ENCODE measurements around the gene RNPS1. TPM values are rescaled to one million over a fixed set of nuclear protein-coding genes. Genes with fewer than 3 reads are reported as not detected.

Gene RNPS1
- total and polyA plus RNA-seq, 2 experiments from 2014 or later, result 315 to 384 TPM

GRCh38 chr16:2244926-2245795, 22.8 kb downstream of the RNPS1 start:
- DNase-seq (ENCODE audit: low spot score) (no peak), ATAC-seq (no peak)
- H3K4me3 ChIP-seq, result no peak overlapping the region
- H3K4me1 ChIP-seq (ENCODE audit: insufficient read depth), result peaks cover 3% of the 10 kb centered on the region; the same call in 1 of the 2 replicates
- no peaks in the 10 kb centered on the region for H3K27me3 ChIP-seq (ENCODE audit: insufficient read depth)
- H3K27ac ChIP-seq (ENCODE audit: low read depth), result no peak overlapping the region; the same call in 1 of the 2 replicates
- Mint-ChIP-seq H3K4me1 (no peaks in the 10 kb centered on the region; the same call in 2 of the 3 replicates), H3K36me3 (ENCODE audit: low read depth) (peaks cover 59% of the 10 kb centered on the region), H3K4me3 (no peak overlapping the region; the same call in 2 of the 3 replicates), H3K9me3 (no peaks in the 10 kb centered on the region), H3K27me3 (ENCODE audit: insufficient read depth, low read depth, poor library complexity) (peaks cover 9% of the 10 kb centered on the region), H3K27ac (no peak overlapping the region)
- H3K79me2 ChIP-seq (replicated peaks; ENCODE audit: insufficient read depth), result peaks cover 24% of the 10 kb centered on the region
- TF ChIP-seq JUNB (IDR thresholded peaks at IDR 0.05; ENCODE audit: unreplicated experiment) (no peak), STAT1 (IDR thresholded peaks at IDR 0.05; ENCODE audit: unreplicated experiment) (no peak), EZH2phosphoT487 (IDR thresholded peaks at IDR 0.05; ENCODE audit: unreplicated experiment) (no peak), EZH2 (IDR thresholded peaks at IDR 0.05; ENCODE audit: low read depth, unreplicated experiment) (no peak), ZNF331 (CRISPR knock-in tag; IDR thresholded peaks at IDR 0.05; ENCODE audit: low read depth) (no peak), NANOG (IDR thresholded peaks at IDR 0.05; ENCODE audit: borderline replicate concordance) (no peak)
- TF ChIP-seq, protein P1, sequence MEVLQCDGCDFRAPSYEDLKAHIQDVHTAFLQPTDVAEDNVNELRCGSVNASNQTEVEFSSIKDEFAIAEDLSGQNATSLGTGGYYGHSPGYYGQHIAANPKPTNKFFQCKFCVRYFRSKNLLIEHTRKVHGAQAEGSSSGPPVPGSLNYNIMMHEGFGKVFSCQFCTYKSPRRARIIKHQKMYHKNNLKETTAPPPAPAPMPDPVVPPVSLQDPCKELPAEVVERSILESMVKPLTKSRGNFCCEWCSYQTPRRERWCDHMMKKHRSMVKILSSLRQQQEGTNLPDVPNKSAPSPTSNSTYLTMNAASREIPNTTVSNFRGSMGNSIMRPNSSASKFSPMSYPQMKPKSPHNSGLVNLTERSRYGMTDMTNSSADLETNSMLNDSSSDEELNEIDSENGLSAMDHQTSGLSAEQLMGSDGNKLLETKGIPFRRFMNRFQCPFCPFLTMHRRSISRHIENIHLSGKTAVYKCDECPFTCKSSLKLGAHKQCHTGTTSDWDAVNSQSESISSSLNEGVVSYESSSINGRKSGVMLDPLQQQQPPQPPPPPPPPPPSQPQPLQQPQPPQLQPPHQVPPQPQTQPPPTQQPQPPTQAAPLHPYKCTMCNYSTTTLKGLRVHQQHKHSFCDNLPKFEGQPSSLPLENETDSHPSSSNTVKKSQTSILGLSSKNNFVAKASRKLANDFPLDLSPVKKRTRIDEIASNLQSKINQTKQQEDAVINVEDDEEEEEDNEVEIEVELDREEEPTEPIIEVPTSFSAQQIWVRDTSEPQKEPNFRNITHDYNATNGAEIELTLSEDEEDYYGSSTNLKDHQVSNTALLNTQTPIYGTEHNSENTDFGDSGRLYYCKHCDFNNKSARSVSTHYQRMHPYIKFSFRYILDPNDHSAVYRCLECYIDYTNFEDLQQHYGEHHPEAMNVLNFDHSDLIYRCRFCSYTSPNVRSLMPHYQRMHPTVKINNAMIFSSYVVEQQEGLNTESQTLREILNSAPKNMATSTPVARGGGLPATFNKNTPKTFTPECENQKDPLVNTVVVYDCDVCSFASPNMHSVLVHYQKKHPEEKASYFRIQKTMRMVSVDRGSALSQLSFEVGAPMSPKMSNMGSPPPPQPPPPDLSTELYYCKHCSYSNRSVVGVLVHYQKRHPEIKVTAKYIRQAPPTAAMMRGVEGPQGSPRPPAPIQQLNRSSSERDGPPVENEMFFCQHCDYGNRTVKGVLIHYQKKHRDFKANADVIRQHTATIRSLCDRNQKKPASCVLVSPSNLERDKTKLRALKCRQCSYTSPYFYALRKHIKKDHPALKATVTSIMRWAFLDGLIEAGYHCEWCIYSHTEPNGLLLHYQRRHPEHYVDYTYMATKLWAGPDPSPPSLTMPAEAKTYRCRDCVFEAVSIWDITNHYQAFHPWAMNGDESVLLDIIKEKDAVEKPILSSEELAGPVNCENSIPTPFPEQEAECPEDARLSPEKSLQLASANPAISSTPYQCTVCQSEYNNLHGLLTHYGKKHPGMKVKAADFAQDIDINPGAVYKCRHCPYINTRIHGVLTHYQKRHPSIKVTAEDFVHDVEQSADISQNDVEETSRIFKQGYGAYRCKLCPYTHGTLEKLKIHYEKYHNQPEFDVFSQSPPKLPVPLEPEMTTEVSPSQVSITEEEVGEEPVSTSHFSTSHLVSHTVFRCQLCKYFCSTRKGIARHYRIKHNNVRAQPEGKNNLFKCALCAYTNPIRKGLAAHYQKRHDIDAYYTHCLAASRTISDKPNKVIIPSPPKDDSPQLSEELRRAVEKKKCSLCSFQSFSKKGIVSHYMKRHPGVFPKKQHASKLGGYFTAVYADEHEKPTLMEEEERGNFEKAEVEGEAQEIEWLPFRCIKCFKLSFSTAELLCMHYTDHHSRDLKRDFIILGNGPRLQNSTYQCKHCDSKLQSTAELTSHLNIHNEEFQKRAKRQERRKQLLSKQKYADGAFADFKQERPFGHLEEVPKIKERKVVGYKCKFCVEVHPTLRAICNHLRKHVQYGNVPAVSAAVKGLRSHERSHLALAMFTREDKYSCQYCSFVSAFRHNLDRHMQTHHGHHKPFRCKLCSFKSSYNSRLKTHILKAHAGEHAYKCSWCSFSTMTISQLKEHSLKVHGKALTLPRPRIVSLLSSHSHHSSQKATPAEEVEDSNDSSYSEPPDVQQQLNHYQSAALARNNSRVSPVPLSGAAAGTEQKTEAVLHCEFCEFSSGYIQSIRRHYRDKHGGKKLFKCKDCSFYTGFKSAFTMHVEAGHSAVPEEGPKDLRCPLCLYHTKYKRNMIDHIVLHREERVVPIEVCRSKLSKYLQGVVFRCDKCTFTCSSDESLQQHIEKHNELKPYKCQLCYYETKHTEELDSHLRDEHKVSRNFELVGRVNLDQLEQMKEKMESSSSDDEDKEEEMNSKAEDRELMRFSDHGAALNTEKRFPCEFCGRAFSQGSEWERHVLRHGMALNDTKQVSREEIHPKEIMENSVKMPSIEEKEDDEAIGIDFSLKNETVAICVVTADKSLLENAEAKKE (CRISPR knock-in tag; IDR thresholded peaks at IDR 0.05), result no peak
- H3K36me3 ChIP-seq (ENCODE audit: insufficient read depth), result peaks cover 4% of the 10 kb centered on the region; the same call in 1 of the 2 replicates
- peaks cover 4% of the 10 kb centered on the region for H4K20me1 ChIP-seq (replicated peaks; ENCODE audit: insufficient read depth)
- H3K4me2 ChIP-seq, result no peak overlapping the region
- no peak overlapping the region for H2AFZ ChIP-seq
- peaks cover 7% of the 10 kb centered on the region for H3F3A ChIP-seq (replicated peaks; ENCODE audit: low read depth)
- H3K9me2 ChIP-seq (ENCODE audit: insufficient read depth), result no peaks in the 10 kb centered on the region

All from GM23338 (cell line).